Esophagus (tissue), 2 donors: Measurements from ENCODE around the gene FAF2. TPM values are rescaled to one million over a fixed set of nuclear protein-coding genes. Genes with fewer than 3 reads are reported as not detected.

Experiments used
- H3K27ac ChIP-seq, 2 donors: one replicate each; pipeline ENCODE4 v1.5.1; 2013; ENCODE audit warnings: low read depth in 2 of 2, mild to moderate bottlenecking in 2 of 2, inconsistent platforms in 1 of 2, low read length in 1 of 2, moderate library complexity in 1 of 2
- H3K27me3 ChIP-seq, 2 donors: one replicate each; pipeline ENCODE4 v1.6.1; 2013; ENCODE audit warnings: low read length in 2 of 2, control low read depth in 1 of 2, mild to moderate bottlenecking in 1 of 2; ENCODE audit not compliant: insufficient read depth in 2 of 2, control insufficient read depth in 1 of 2
- H3K36me3 ChIP-seq, 2 donors: one replicate each; pipeline ENCODE4 v1.6.1; 2013; ENCODE audit warnings: low read length in 1 of 2; ENCODE audit not compliant: control insufficient read depth in 2 of 2, insufficient read depth in 2 of 2
- H3K4me1 ChIP-seq, 2 donors: one replicate each; pipeline ENCODE4 v1.6.1; 2013; ENCODE audit warnings: low read length in 1 of 2; ENCODE audit not compliant: control insufficient read depth in 2 of 2, insufficient read depth in 2 of 2
- H3K4me3 ChIP-seq, 2 donors: one replicate each; pipeline ENCODE4 v1.5.1; 2013; ENCODE audit warnings: low read length in 2 of 2, mild to moderate bottlenecking in 2 of 2, low read depth in 1 of 2, moderate library complexity in 1 of 2
- H3K9me3 ChIP-seq, 2 donors: one replicate each; pipeline ENCODE4 v1.6.1; 2013; ENCODE audit warnings: mild to moderate bottlenecking in 2 of 2, low read depth in 1 of 2, low read length in 1 of 2, moderate library complexity in 1 of 2; ENCODE audit not compliant: control insufficient read depth in 2 of 2, insufficient read depth in 1 of 2
- WGBS, 2 donors: extraction: QIAGEN DNeasy Blood & Tissue Kit; methylation state at CpG; one replicate each; pipeline ENCODE4 v1.1.7; 2013; 5-methylcytosine and 5-hydroxymethylcytosine counted together
- polyA plus RNA-seq, 2 donors: library from polyadenylated mRNA; stranded (reverse); fragments of 200-250 nt; gene quantifications; one replicate each; pipeline ENCODE4 v1.2.3, GENCODE V29; 2013
- donor health status: healthy with polysubstance abuse.
- donor health status: Bipolar disorder and iron deficiency.

FAF2 gene
- polyA plus RNA-seq, 2 donors: 9.7 to 12.6 TPM

DNA sequence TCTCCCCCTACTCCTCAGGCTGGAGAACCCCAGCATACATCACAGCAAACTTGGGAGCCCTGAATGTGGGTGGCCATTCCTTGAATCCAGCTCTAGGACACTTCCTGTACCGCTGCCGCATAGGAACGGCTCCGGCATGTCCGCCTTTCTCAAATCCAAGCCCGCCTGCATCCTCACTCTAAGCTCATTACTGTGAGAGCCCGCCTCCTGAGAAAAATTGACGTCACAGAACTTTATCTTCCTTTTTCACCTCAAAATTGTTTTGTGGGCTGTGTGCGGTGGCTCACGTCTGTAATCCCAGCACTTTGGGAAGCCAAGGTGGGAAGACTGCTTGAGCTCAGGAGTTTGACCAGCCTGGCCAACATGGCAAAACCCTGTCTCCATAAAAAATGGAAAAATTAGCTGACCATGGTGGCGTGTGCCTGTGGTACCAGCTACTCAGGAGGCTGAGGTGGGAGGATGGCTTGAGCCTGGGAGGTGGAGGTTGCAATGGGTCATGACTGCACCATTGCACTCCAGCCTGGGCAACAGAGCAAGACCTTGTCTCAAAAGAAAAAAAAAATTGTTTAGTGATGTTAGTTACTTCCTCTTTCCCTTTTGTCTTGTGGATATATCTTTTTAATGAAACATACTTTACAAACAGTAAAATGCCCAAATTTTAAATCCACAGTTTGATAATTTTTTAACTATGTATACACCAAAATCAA lies 66.2 kb downstream of the FAF2 start:
- Histone ChIP-seq H3K9me3 (no peaks in the 10 kb centered on the region), H3K36me3 (no peaks in the 10 kb centered on the region), H3K27me3 (no peaks in the 10 kb centered on the region), H3K4me3 (no peak overlapping the region), H3K4me1 (no peaks in the 10 kb centered on the region), H3K27ac (no peak overlapping the region)
- WGBS, 2 donors: 82 to 83% methylated on average over 11 of the region's 11 CpGs

DNA sequence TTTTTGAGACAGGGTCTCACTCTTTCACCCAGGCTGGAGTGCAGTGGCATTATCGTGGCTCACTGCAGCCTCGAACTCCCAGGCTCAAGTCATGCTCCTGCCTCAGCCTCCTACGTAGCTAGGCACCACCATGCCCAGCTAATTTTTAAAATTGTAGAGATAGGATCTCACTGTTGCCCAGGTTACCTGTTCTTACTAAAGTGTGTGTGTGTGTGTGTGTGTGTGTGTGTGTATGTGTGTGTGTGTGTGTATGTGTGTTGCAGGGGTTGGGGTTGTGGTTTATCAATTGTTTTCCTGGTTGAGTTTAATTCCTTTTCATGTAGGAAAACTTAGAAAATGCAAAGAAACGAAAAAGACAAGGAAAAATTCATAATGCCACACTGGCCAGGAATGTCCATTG lies 67.2 kb downstream of the FAF2 start:
- Histone ChIP-seq H3K4me3 (no peak overlapping the region), H3K4me1 (no peaks in the 10 kb centered on the region), H3K9me3 (no peaks in the 10 kb centered on the region), H3K27me3 (no peaks in the 10 kb centered on the region), H3K27ac (no peak overlapping the region), H3K36me3 (no peaks in the 10 kb centered on the region)
- WGBS, 2 donors: 81 to 85% methylated on average over 4 of the region's 4 CpGs

DNA sequence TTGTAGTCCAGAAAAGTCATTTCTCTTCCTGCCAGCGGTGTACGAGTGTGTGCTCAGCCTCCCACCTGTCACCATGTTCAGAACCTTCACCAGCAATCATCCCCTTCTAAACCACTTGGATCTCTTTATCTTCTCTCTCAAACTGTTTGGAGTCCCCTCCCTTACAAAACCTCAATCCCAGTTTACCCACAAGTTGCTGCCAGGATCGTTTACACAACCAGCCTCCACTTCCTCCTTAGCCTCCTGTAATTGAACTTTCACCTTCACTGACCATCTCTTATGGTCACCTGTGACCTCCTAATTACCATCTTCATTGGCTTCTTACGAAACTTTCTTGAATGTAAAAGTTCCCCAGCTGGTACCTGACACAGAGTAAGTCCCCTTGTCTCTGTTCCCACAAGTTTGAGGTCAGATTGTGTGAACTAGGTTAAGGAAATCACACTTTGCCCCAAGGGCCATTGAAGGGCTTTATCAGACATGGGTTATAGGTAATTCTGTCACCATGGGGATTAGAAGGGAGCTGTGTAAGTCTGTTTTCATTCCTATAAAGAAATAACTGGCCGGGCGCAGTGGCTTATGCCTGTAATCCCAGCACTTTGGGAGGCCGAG lies 69.0 kb downstream of the FAF2 start:
- no peaks in the 10 kb centered on the region for H3K9me3 ChIP-seq
- H3K27ac ChIP-seq: no peak overlapping the region
- H3K36me3 ChIP-seq: no peaks in the 10 kb centered on the region
- H3K4me3 ChIP-seq: no peak overlapping the region
- no peaks in the 10 kb centered on the region for H3K4me1 ChIP-seq
- 70 to 73% methylated on average over 7 of the region's 7 CpGs for WGBS, 2 donors
- H3K27me3 ChIP-seq: no peaks in the 10 kb centered on the region

DNA sequence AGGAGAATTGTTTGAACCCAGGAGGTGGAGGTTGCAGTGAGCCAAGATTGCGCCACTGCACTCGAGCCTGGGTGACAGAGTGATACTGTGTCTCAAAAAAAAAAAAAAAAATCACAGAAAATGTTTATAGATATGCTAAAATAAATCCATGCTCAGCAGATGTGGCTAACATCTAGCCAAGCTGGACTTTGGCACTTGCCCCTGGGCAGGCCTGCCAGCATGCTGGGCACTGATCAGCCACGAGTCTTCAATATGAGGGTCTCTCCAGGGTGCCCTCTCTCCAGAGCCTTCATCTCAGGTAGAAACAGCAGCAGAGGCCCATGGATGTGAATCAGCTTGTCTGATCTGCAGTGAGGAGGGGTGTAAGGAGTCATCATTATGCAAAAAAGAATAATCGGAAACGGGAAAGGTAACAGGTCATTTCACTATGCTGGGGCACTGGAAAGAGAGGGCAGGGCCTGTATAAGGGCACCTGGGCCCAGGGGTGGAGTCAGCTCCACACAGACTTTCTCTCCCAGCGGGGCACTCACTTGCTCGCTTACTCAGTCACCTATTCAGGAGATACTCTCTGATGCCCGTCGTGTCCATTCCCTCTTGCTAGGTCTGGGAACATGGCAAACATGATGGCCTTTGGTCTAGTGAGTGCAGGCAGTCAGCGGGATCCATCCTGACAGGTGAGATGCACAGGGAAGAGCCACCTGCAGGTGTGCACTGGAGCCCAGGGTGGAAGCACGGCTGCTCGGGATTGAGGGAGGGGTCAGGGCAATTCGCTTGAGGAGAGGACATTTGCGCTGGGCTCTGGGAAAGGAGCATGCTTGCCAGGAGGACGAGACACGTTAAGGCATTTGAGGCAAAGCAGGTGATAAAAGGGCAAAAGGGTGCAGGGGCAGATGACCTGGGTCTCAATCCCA lies 71.9 kb downstream of the FAF2 start:
- 67 to 73% methylated on average over 16 of the region's 16 CpGs for WGBS, 2 donors
- Histone ChIP-seq H3K36me3 (no peaks in the 10 kb centered on the region), H3K9me3 (no peaks in the 10 kb centered on the region), H3K4me1 (no peaks in the 10 kb centered on the region), H3K27ac (no peak overlapping the region), H3K4me3 (no peak overlapping the region), H3K27me3 (no peaks in the 10 kb centered on the region)

DNA sequence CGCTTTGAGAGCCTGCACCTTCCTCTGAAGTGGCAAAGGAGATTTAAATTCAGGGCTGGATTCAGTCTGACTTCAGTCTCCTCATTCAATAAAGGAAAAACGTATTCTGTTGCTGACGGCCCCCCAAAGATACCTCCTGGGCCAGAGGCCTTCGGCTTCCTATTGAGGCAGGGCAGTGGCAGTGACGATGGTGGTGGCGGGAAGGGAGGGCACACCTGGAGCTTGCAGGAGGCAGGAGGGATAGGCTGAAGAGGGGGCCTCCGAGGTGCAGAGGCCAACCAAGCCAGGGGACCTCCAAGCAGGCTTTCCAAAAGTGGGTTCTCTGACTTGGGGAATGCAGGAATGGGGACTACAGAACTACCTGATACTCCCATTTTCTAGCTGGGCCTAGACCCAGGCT lies 73.1 kb downstream of the FAF2 start:
- Histone ChIP-seq H3K27ac (no peak overlapping the region), H3K27me3 (no peaks in the 10 kb centered on the region), H3K9me3 (no peaks in the 10 kb centered on the region), H3K4me3 (no peak overlapping the region), H3K4me1 (no peaks in the 10 kb centered on the region), H3K36me3 (no peaks in the 10 kb centered on the region)
- 82 to 87% methylated on average over 7 of the region's 7 CpGs for WGBS, 2 donors

DNA sequence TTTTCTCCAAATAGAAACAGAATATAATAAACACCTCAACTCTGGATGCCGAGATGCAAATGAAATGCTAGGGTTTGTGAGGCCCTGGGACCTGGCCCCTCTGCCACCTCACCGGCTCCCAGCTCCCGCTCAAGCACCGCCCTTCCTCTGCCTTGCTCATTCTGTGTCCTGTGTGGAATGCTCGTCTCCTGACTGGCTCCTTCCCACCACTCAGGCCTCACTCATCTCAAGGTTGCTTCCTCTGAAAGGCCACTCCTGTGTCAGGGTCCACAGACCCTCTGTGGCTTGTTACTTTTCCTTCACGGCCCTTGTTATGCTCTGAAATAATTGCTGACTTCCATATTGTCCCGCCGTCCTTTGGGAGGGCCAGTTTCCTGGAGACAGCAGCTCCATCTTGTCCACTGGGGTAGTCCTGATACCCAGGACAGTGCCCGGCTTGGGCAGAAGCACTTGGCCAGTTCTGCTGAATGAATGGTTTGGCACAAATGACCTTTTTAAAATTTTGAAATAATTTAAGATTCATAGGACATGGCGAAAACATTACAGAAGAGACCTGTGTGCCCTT lies 73.6 kb downstream of the FAF2 start:
- 73 to 76% methylated on average over 10 of the region's 10 CpGs for WGBS, 2 donors
- no peaks in the 10 kb centered on the region for H3K36me3 ChIP-seq
- H3K4me1 ChIP-seq: no peaks in the 10 kb centered on the region
- H3K27ac ChIP-seq: no peak overlapping the region
- no peaks in the 10 kb centered on the region for H3K27me3 ChIP-seq
- H3K9me3 ChIP-seq: no peaks in the 10 kb centered on the region
- no peak overlapping the region for H3K4me3 ChIP-seq

DNA sequence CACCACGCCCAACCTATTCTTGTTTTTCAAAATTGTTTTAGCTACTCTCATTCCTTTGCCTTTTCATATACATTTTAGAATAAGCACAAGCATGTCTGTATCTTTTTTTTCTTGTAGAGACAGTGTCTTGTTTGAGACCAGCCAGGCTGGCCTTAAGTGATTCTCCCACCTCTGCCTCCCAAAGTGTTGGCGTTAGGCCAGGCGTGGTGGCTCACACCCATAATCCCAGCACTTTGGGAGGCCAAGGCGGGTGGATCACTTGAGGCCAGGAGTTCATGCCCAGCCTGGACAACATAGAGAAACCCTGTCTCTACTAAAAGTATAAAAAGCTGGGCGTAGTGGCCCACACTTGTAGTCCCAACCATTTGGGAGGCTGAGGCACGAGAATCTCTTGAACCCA lies 76.0 kb downstream of the FAF2 start:
- no peak overlapping the region for H3K4me3 ChIP-seq
- 81 to 82% methylated on average over 6 of the region's 6 CpGs for WGBS, 2 donors
- H3K27ac ChIP-seq: no peak overlapping the region
- no peaks in the 10 kb centered on the region for H3K27me3 ChIP-seq
- peaks cover 0 to 8% of the 10 kb centered on the region in 2 donors for H3K4me1 ChIP-seq
- H3K9me3 ChIP-seq: no peaks in the 10 kb centered on the region
- peaks cover 2 to 13% of the 10 kb centered on the region in 2 donors for H3K36me3 ChIP-seq

DNA sequence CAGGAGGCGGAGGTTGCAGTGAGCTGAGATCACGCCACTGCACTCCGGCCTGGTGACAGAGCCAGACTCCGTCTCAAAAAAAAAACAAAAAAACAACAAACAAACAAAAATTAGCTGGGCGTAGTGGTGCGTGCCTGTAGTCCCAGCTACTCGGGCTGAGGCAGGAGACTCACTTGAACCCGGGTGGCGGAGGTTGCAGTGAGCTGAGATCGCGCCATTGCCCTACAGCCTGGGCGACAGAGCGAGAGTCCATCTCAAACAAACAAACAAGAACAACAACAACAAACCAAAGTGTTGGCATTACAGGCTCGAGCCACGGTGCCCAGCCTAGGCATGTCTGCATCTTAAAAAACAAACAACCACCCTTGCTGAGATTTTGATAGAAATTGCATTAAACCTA lies 76.8 kb downstream of the FAF2 start:
- Histone ChIP-seq H3K4me1 (peaks cover 3 to 15% of the 10 kb centered on the region in 2 donors), H3K9me3 (no peaks in the 10 kb centered on the region), H3K36me3 (peaks cover 2 to 20% of the 10 kb centered on the region in 2 donors), H3K4me3 (no peak overlapping the region), H3K27me3 (no peaks in the 10 kb centered on the region), H3K27ac (no peak overlapping the region)
- WGBS, 2 donors: 89 to 91% methylated on average over 15 of the region's 15 CpGs

DNA sequence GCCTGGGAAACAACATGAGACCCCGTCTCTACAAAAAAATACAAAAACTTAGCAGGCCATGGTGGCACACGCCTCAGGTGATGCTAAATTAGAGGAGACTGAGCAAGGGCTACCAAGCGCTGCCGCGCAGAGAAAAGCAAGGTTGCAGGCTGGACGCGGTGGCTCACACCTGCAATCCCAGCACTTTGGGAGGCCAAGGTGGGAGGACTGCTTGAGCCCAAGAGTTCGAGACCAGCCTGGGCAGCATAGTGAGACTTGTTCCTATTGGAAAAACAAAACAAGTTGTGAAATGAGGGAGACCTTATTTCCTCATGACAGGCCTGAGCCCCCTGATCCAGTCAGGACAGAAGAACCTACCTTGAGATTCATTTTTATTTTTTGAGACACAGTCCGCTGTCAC lies 77.5 kb downstream of the FAF2 start:
- Histone ChIP-seq H3K27me3 (no peaks in the 10 kb centered on the region), H3K4me3 (no peak overlapping the region), H3K9me3 (no peaks in the 10 kb centered on the region), H3K27ac (no peak overlapping the region), H3K36me3 (peaks cover 2 to 24% of the 10 kb centered on the region in 2 donors), H3K4me1 (peaks cover 3 to 17% of the 10 kb centered on the region in 2 donors)
- 92 to 96% methylated on average over 9 of the region's 9 CpGs for WGBS, 2 donors
